Common myeloid progenitor, CD34-positive (primary cell): ENCODE data around the gene KRTAP12-1.

Experiments used
- CTCF ChIA-PET: fragments of 350-600 bp; sonication (Branson Sonifier 250); formaldehyde crosslinking; loops from one replicate; lab custom pipeline; 2021; ENCODE audit warnings: antibody characterized with exemption; lab: Charles Lee
- POLR2A ChIA-PET: fragments of 350-600 bp; sonication (Branson Sonifier 250); formaldehyde crosslinking; loops from one replicate; lab custom pipeline; 2021; ENCODE audit warnings: antibody characterized with exemption; lab: Charles Lee
- DNase-seq, 3 donors: peaks; one replicate each; pipeline versions ENCODE4 v3.0.0 to v3.0.0-alpha.2; 2013
- H3K27ac ChIP-seq, 2 experiments: 1 replicate in 1 of 2; 2 replicates in 1 of 2; pipeline ENCODE4 v1.7.0; 2013; ENCODE audit warnings: inconsistent platforms in 2 of 2, low read length in 2 of 2, mild to moderate bottlenecking in 2 of 2, low read depth in 1 of 2, moderate library complexity in 1 of 2; ENCODE audit not compliant: severe bottlenecking in 2 of 2, insufficient read depth in 1 of 2, poor library complexity in 1 of 2
- H3K27me3 ChIP-seq, 5 experiments: replicated peaks in 2 of 5; 1 replicate in 3 of 5; 2 replicates in 2 of 5; pipeline versions ENCODE4 v1.6.1 to v1.7.0; 2013; ENCODE audit warnings: low read length in 4 of 5, mild to moderate bottlenecking in 2 of 5, moderate library complexity in 2 of 5, inconsistent platforms in 1 of 5; ENCODE audit not compliant: insufficient read depth in 5 of 5, control insufficient read depth in 4 of 5
- H3K36me3 ChIP-seq, 4 experiments: 1 replicate in 2 of 4; 2 replicates in 2 of 4; pipeline versions ENCODE4 v1.6.1 to v1.7.0; 2013; ENCODE audit warnings: low read length in 3 of 4, control low read depth in 1 of 4, mild to moderate bottlenecking in 1 of 4; ENCODE audit not compliant: control insufficient read depth in 4 of 4, insufficient read depth in 4 of 4
- H3K4me1 ChIP-seq, 4 experiments: 1 replicate in 3 of 4; 2 replicates in 1 of 4; pipeline versions ENCODE4 v1.6.1 to v1.7.1; 2013; ENCODE audit warnings: low read length in 3 of 4, mild to moderate bottlenecking in 3 of 4, control low read depth in 1 of 4, inconsistent platforms in 1 of 4, moderate library complexity in 1 of 4; ENCODE audit not compliant: control insufficient read depth in 4 of 4, insufficient read depth in 4 of 4; ENCODE audit errors: control extremely low read depth in 1 of 4
- H3K4me3 ChIP-seq, 7 experiments: 1 replicate in 4 of 7; 2 replicates in 3 of 7; pipeline versions ENCODE4 v1.5.1 to v1.7.0; 2013; ENCODE audit warnings: mild to moderate bottlenecking in 7 of 7, low read length in 6 of 7, moderate library complexity in 6 of 7, inconsistent platforms in 2 of 7, low read depth in 2 of 7, control low read depth in 1 of 7; ENCODE audit not compliant: insufficient read depth in 4 of 7, control insufficient read depth in 1 of 7; ENCODE audit errors: extremely low read depth in 1 of 7
- H3K9me3 ChIP-seq, 5 experiments: 1 replicate in 4 of 5; 2 replicates in 1 of 5; pipeline versions ENCODE4 v1.6.1 to v1.7.1; 2013; ENCODE audit warnings: low read length in 4 of 5, mild to moderate bottlenecking in 2 of 5, inconsistent platforms in 1 of 5, low read depth in 1 of 5, moderate library complexity in 1 of 5; ENCODE audit not compliant: control insufficient read depth in 4 of 5, insufficient read depth in 2 of 5; ENCODE audit errors: control extremely low read depth in 1 of 5
- WGBS: methylation state at CpG from one replicate; pipeline ENCODE4 v1.1.5; 2013; ENCODE audit not compliant: insufficient coverage; 5-methylcytosine and 5-hydroxymethylcytosine counted together

KRTAP12-1 gene

GRCh38 chr21:44727321-44727720, 45.4 kb upstream of the KRTAP12-1 start:
- Histone ChIP-seq H3K4me3 (no peak overlapping the region), H3K36me3 (no peaks in the 10 kb centered on the region), H3K27me3 (peaks cover 4 to 87% (median 26%) of the 10 kb centered on the region in 5 experiments), H3K9me3 (peaks cover 0 to 17% (median 3%) of the 10 kb centered on the region in 5 experiments), H3K4me1 (peaks cover 0 to 10% (median 4%) of the 10 kb centered on the region in 4 experiments), H3K27ac (no peak overlapping the region)
- DNase-seq: no peak
- ChIA-PET CTCF (no interaction called here), POLR2A (no interaction called here)
- 100% methylated on average over 6 of the region's 8 CpGs for WGBS

DNA sequence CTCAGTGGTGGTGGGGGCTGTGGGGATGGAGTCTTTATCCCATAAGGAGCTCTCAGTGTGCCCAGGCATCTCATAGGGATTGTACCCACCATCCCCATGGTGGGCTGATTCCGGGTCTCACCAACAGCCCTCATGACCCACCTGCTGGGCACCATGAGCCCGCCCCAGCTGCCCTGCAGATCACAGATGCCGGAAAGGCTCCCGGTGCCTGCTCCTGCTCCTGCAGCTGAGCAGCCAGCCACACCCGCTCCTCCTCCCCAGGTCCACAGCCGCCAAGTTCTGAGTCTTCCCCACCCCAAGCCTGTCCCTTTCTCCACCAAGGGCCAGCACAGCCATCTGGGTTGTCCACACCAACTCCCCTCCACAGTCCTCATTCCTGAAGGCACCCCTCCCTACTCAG, 44.9 kb upstream of the KRTAP12-1 start:
- Histone ChIP-seq H3K27ac (no peak overlapping the region), H3K36me3 (no peaks in the 10 kb centered on the region), H3K9me3 (peaks cover 0 to 14% (median 0%) of the 10 kb centered on the region in 5 experiments), H3K4me3 (no peak overlapping the region), H3K4me1 (peaks cover 0 to 10% (median 4%) of the 10 kb centered on the region in 4 experiments), H3K27me3 (peaks cover 4 to 85% (median 28%) of the 10 kb centered on the region in 5 experiments)
- no peak for DNase-seq
- POLR2A ChIA-PET: no interaction called here
- CTCF ChIA-PET: no interaction called here
- 83% methylated on average over 6 of the region's 6 CpGs for WGBS

DNA sequence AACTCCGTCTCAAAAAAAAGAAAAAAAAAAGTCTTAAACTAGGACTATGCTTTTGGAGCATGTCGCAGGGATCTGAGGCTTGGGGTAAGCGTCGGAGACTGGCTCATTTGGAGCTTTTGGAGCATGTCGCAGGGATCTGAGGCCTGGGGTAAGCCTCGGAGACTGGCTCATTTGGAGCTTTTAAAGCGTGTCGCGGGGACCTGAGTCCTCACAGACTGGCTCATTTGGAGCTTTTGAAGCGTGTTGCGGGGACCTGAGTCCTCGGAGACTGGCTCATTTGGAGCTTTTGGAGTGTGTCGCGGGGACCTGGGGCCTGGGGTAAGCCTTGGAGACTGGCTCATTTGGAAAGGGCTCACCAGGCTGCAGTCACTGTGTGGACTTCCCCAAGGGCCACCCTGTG, 43.0 kb upstream of the KRTAP12-1 start:
- Histone ChIP-seq H3K4me1 (peaks cover 0 to 10% (median 4%) of the 10 kb centered on the region in 4 experiments), H3K27ac (no peak overlapping the region), H3K27me3 (peaks cover 9 to 86% (median 35%) of the 10 kb centered on the region in 5 experiments), H3K9me3 (peaks cover 0 to 5% (median 0%) of the 10 kb centered on the region in 5 experiments), H3K4me3 (no peak overlapping the region), H3K36me3 (no peaks in the 10 kb centered on the region)
- 98% methylated on average over 14 of the region's 14 CpGs for WGBS
- DNase-seq: no peak
- ChIA-PET CTCF (no interaction called here), POLR2A (no interaction called here)

DNA sequence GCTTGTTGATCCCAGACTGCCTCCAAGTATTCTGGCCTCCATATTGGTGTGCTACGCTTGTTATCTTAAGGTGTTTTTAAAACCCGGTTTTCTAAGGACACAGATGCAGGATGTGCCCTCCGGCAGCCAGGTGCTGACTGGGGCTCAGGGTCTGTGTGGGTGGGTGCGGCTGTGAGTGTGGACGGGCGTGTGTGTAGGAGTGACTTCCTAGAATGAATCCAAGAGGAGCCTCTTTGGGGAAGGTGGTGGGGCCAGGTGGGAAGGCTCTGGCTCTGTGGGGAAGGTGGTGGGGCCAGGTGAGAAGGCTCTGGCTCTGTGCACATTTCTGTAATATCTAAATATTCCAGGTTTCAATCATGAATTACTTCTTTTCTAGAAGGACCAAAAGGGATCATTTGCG, 42.2 kb upstream of the KRTAP12-1 start:
- CTCF ChIA-PET: no interaction called here
- WGBS: 94% methylated on average over 5 of the region's 7 CpGs

DNA sequence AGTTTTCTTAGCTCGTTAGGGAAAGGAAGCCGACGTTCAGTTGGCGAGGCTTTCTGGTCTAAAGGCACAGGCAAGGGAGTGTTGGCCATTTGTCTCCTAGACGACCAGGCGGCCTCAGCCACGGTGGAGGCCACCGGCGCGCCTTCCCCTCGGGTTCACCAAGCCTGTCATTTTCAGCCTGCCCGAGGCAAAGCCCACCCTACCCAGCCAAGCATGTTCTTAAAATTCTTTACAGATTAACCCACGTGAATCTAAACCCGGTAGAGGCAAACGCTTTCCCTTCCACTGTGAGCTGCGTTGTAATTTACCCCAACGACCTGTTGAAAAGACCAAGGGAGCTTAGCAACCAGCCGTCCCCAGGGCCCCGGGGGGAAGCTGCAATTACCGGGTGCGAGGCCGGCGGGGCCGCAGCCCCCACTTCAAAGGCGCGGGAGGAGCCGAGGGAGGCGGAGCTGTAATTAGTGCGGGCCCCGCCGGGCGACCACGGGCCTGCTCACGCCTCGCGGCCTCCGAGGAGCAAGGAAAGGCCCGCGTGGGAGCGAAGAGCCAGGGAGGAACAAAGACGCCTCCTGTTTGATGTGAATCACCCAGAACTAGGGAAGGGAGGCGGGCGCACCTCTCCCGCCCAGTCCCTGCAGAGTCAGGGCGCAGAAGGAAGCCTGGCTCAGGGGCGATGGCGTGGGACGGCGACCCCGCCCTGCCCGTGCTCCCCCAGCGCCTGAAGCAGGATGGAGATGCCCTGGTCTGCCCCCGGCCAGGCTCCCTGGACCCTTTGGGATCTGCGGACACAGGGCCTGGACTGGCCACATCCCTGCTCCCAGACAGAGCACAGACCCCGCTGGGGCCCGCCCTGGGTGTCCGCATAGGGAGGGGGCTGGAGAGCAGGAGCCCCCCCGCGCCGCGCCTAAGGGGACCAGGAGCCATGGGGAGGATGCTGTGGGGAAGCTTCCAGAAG, 41.5 kb upstream of the KRTAP12-1 start:
- H3K4me3 ChIP-seq: peak overlapping the region in 1 of 7 experiments; percentile 32

More for the DNA sequence above, 42.2 kb upstream of the KRTAP12-1 start:
- Histone ChIP-seq H3K27me3 (peaks cover 12 to 87% (median 35%) of the 10 kb centered on the region in 5 experiments), H3K4me1 (peaks cover 0 to 10% (median 4%) of the 10 kb centered on the region in 4 experiments), H3K27ac (no peak overlapping the region), H3K4me3 (no peak overlapping the region), H3K9me3 (peaks cover 0 to 5% (median 2%) of the 10 kb centered on the region in 5 experiments), H3K36me3 (no peaks in the 10 kb centered on the region)
- DNase-seq: no peak
- POLR2A ChIA-PET: no interaction called here

GRCh38 chr21:44722731-44723130, 40.8 kb upstream of the KRTAP12-1 start:
- H3K4me1 ChIP-seq: peaks cover 0 to 10% (median 4%) of the 10 kb centered on the region in 4 experiments
- H3K36me3 ChIP-seq: no peaks in the 10 kb centered on the region
- H3K27ac ChIP-seq: no peak overlapping the region
- peaks cover 0 to 5% (median 0%) of the 10 kb centered on the region in 5 experiments for H3K9me3 ChIP-seq
- POLR2A ChIA-PET: no interaction called here
- peaks cover 21 to 94% (median 44%) of the 10 kb centered on the region in 5 experiments for H3K27me3 ChIP-seq
- DNase-seq: no peak
- no CpG with 5 or more reads among the region's 5 CpGs for WGBS
- H3K4me3 ChIP-seq: no peak overlapping the region
- CTCF ChIA-PET: no interaction called here

More for the DNA sequence above, 41.5 kb upstream of the KRTAP12-1 start:
- CTCF ChIA-PET: no interaction called here
- peak in 2 of 3 donors; percentile 34 to 40 for DNase-seq
- peaks cover 0 to 10% (median 4%) of the 10 kb centered on the region in 4 experiments for H3K4me1 ChIP-seq
- WGBS: 9% methylated on average over 55 of the region's 61 CpGs
- POLR2A ChIA-PET: no interaction called here
- H3K36me3 ChIP-seq: no peaks in the 10 kb centered on the region
- H3K27ac ChIP-seq: no peak overlapping the region
- H3K27me3 ChIP-seq: peaks cover 16 to 92% (median 39%) of the 10 kb centered on the region in 5 experiments
- H3K9me3 ChIP-seq: peaks cover 0 to 5% (median under 1%) of the 10 kb centered on the region in 5 experiments

- WGBS: 83% methylated on average over 1 of the region's 2 CpGs
- ChIA-PET POLR2A (interaction anchor here (0.6 kb wide), 1 partner anchor 29 kb away, joined by 4 read pairs; no protein-coding TSS in a partner anchor), CTCF (no interaction called here)
- Histone ChIP-seq H3K27ac (no peak overlapping the region), H3K4me1 (peaks cover 0 to 10% (median 4%) of the 10 kb centered on the region in 4 experiments), H3K9me3 (peaks cover 2 to 14% (median 3%) of the 10 kb centered on the region in 5 experiments), H3K27me3 (peaks cover 24 to 91% (median 37%) of the 10 kb centered on the region in 5 experiments), H3K4me3 (no peak overlapping the region), H3K36me3 (no peaks in the 10 kb centered on the region)
- no peak for DNase-seq
Observed at GRCh38 chr21:44720170-44720569, 38.2 kb upstream of the KRTAP12-1 start.
